ENCODE results near the gene ATP10A. TPM values are rescaled to one million over a fixed set of nuclear protein-coding genes. Genes with fewer than 3 reads are reported as not detected.

ATP10A gene
- total RNA-seq, 1 experiment from 2014 or later, result 3.9 TPM

DNA sequence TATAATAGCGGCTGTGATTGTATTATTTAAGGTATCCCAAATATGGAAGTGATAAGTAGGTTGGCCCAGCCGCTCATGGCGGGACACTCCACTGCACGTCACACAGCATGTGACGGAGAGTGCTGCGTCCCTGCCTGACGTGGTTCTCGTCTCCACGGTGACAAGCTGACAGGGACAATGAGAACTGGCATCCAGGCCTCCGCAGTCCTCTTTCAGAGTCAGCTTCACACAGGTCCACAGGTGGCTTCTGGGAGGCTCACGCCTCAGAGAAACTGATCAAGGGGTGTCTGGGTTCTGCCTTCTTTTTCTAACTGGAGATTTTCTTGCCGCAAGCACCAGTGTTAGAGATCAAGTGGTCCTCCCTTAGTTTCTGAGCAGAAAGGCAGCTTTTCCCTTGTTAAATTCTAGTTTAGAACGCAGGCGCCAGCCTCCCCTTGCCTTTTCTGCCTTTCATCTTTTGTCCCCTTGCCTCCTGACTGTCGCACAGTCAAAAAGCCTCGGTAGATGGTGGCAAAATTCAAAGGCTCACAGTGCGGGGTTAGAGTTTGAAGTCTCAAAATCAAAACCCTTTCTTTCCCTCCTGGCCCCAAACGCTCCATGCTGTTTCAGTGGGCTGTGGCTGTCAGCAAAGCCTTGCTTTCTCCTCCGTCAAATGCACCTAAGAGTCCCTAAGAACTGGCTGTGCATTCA is 120.9 kb downstream of the ATP10A start:
- no peak overlapping the region for H3K14ac ChIP-seq (ENCODE audit: insufficient read depth, low read length)
- H2BK120ac ChIP-seq (ENCODE audit: low read depth, low read length, poor library complexity, severe bottlenecking), result no peak overlapping the region
- no peaks in the 10 kb centered on the region for H4K20me1 ChIP-seq (ENCODE audit: control insufficient read depth, insufficient read depth, insufficient read length)
- H3K56ac ChIP-seq (ENCODE audit: insufficient read length, low read depth, low read length), result no peak overlapping the region
- TF ChIP-seq, protein P1, sequence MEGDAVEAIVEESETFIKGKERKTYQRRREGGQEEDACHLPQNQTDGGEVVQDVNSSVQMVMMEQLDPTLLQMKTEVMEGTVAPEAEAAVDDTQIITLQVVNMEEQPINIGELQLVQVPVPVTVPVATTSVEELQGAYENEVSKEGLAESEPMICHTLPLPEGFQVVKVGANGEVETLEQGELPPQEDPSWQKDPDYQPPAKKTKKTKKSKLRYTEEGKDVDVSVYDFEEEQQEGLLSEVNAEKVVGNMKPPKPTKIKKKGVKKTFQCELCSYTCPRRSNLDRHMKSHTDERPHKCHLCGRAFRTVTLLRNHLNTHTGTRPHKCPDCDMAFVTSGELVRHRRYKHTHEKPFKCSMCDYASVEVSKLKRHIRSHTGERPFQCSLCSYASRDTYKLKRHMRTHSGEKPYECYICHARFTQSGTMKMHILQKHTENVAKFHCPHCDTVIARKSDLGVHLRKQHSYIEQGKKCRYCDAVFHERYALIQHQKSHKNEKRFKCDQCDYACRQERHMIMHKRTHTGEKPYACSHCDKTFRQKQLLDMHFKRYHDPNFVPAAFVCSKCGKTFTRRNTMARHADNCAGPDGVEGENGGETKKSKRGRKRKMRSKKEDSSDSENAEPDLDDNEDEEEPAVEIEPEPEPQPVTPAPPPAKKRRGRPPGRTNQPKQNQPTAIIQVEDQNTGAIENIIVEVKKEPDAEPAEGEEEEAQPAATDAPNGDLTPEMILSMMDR (conservative IDR thresholded peaks at IDR 0.05), result no peak
- H3K36me3 Mint-ChIP-seq (ENCODE audit: insufficient read depth in 1 of 3, low read depth in 3 of 3), result no peaks in the 10 kb centered on the region
- H4K91ac ChIP-seq (ENCODE audit: insufficient read length, low read depth, low read length), result no peak overlapping the region
- no peaks in the 10 kb centered on the region for H3K4me1 ChIP-seq (ENCODE audit: insufficient read depth, low read length)
- H2BK15ac ChIP-seq (ENCODE audit: low read depth, low read length), result no peak overlapping the region
- DNase-seq, result no peak
- H3K79me2 ChIP-seq (ENCODE audit: insufficient read depth, low read length), result no peaks in the 10 kb centered on the region
- H3K9me3 Mint-ChIP-seq, result no peaks in the 10 kb centered on the region
- H3K23me2 ChIP-seq (ENCODE audit: insufficient read length, low read depth, low read length, poor library complexity, severe bottlenecking), result no peaks in the 10 kb centered on the region
- no peak overlapping the region for H2AFZ ChIP-seq (ENCODE audit: low read length)
- no peak overlapping the region for H3K4ac ChIP-seq (ENCODE audit: low read depth, low read length)
- H4K8ac ChIP-seq (replicated peaks; ENCODE audit: insufficient read length, low read depth, low read length), result no peak overlapping the region
- no peak overlapping the region for H3K27ac ChIP-seq (ENCODE audit: insufficient read length, low read depth, low read length)
- no CpG with 5 or more reads among the region's 19 CpGs for WGBS (ENCODE audit: extremely low coverage, insufficient read length, low lambda C conversion rate)
- no peak overlapping the region for H3K23ac ChIP-seq (ENCODE audit: insufficient read length, low read depth, low read length)
- no peaks in the 10 kb centered on the region for H3K27me3 ChIP-seq (ENCODE audit: insufficient read depth, low read length)
- H3K4me1 Mint-ChIP-seq, result peaks cover 2 to 7% of the 10 kb centered on the region in 2 experiments; a peak in 2 of 4 replicates
- H3K27ac Mint-ChIP-seq, result peak overlapping the region in 1 of 3 experiments; percentile 29; a peak in 1 of 7 replicates
- no peak overlapping the region for H3T11ph ChIP-seq (ENCODE audit: low read length)
- no peak overlapping the region for H2AK5ac ChIP-seq (ENCODE audit: insufficient read length, low read length)
- H2BK5ac ChIP-seq (ENCODE audit: insufficient read length, low read length), result no peak overlapping the region
- H3K4me3 Mint-ChIP-seq, result no peak overlapping the region
- H3K79me1 ChIP-seq (ENCODE audit: insufficient read depth, low read depth, low read length, poor library complexity, severe bottlenecking), result no peaks in the 10 kb centered on the region
- no peak overlapping the region for H4K5ac ChIP-seq (ENCODE audit: insufficient read length, low read depth, low read length)
- H3K27me3 Mint-ChIP-seq (ENCODE audit: low read depth), result peaks cover 1% of the 10 kb centered on the region; the same call in 1 of the 2 replicates
- H3K4me2 ChIP-seq (ENCODE audit: insufficient read depth, insufficient read length, low read length), result no peak overlapping the region
- no peak overlapping the region for H3K9ac ChIP-seq (ENCODE audit: extremely low read depth, insufficient read length, low read length)
- H3K18ac ChIP-seq (ENCODE audit: insufficient read length, low read depth, low read length), result no peak overlapping the region
- H3K9me3 ChIP-seq (ENCODE audit: control insufficient read depth, low read depth, low read length), result no peaks in the 10 kb centered on the region
- no peak overlapping the region for H2BK12ac ChIP-seq (ENCODE audit: insufficient read length, low read depth, low read length)
- H2BK20ac ChIP-seq (ENCODE audit: low read depth, low read length, poor library complexity, severe bottlenecking), result no peak overlapping the region
